ENCODE data around the gene TUFT1.

DNA sequence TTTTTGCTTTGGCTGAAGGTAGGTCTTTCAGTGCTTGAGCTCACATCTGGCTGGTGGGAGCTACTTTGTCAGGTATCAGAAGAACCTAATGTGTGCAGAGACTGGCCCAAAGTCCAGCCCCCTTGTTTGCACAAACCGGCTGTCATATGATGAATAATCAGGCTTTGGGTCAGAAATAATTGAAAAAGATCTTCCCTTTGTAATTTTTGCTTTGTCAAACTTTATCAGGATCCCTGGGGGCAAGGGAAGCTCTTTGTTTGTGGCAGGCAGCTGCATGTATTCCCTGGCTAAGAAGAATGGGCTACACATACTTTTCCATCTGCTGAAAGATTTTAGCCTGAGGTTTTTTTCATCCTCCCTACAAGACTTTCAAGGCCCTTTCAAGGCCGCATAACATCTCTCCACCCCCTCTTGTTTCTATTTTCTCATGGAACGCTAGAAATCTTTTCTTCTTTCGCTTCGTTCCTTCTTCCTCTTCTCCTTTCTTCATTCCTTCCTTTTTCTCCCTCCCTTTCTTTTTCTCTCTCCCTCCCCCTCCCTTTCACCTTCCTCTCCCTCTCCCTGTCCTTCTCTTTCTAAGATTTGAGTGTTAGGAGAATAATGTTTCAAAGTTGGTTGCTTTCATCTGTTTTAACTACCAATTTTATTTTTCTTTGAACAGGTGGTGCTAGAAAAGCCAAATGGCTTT, 25.5 kb downstream of the TUFT1 start:
- TF ChIP-seq NR3C1 (IDR thresholded peaks at IDR 0.05) (no peak), ELK1 (IDR thresholded peaks at IDR 0.05; ENCODE audit: low read depth, low read length) (no peak), SREBF2 (IDR thresholded peaks at IDR 0.05) (no peak), CTCF (IDR thresholded peaks at IDR 0.05) (no peak), JUN (IDR thresholded peaks at IDR 0.05) (no peak), CEBPB (IDR thresholded peaks at IDR 0.05) (no peak), REST (IDR thresholded peaks at IDR 0.05) (no peak), POLR2A (IDR thresholded peaks at IDR 0.05; ENCODE audit: low read length) (no peak), JUNB (IDR thresholded peaks at IDR 0.05) (no peak), MAZ (IDR thresholded peaks at IDR 0.05; ENCODE audit: borderline replicate concordance, low read depth, low read length) (no peak), HOXA7 (CRISPR knock-in tag; IDR thresholded peaks at IDR 0.05) (no peak)
- TF ChIP-seq, protein P1, sequence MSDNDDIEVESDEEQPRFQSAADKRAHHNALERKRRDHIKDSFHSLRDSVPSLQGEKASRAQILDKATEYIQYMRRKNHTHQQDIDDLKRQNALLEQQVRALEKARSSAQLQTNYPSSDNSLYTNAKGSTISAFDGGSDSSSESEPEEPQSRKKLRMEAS (IDR thresholded peaks at IDR 0.05): no peak

Measured in A549 (cell line).